Parathyroid adenoma (tissue), 2 donors: ENCODE measurements around the gene INTS15.
"Not testable (repeated sequence)": the region's sequence is repeated elsewhere in the genome, so short reads cannot be mapped to it uniquely, and the experiment has no call there.

Experiments
- H2AFZ ChIP-seq: fragments of 300-600 bp; sonication (generic); one replicate; pipeline ENCODE4 v1.7.0; 2017; ENCODE audit warnings: antibody characterized with exemption, mild to moderate bottlenecking
- H3K27ac ChIP-seq: fragments of 300-600 bp; sonication (generic); one replicate; pipeline ENCODE4 v1.7.0; 2017
- H3K27me3 ChIP-seq: fragments of 300-600 bp; sonication (generic); one replicate; pipeline ENCODE4 v1.7.0; 2017; ENCODE audit warnings: low read length; ENCODE audit not compliant: control insufficient read depth, insufficient read depth
- H3K36me3 ChIP-seq: fragments of 300-600 bp; sonication (generic); one replicate; pipeline ENCODE4 v1.7.0; 2017; ENCODE audit warnings: low read length; ENCODE audit not compliant: control insufficient read depth, insufficient read depth
- H3K4me1 ChIP-seq: fragments of 300-600 bp; sonication (generic); one replicate; pipeline ENCODE4 v1.7.0; 2017; ENCODE audit warnings: control low read depth
- H3K4me2 ChIP-seq: fragments of 300-600 bp; sonication (generic); one replicate; pipeline ENCODE4 v1.7.0; 2017; ENCODE audit warnings: low read length
- H3K4me3 ChIP-seq: fragments of 300-600 bp; sonication (generic); one replicate; pipeline ENCODE4 v1.7.0; 2017; ENCODE audit warnings: low read depth, low read length
- H3K79me2 ChIP-seq: fragments of 300-600 bp; sonication (generic); one replicate; pipeline ENCODE4 v1.7.0; 2017; ENCODE audit warnings: control low read depth
- H3K9ac ChIP-seq: fragments of 300-600 bp; sonication (generic); one replicate; pipeline ENCODE4 v1.7.0; 2017; ENCODE audit warnings: mild to moderate bottlenecking
- H3K9me3 ChIP-seq: fragments of 300-600 bp; sonication (generic); one replicate; pipeline ENCODE4 v1.7.0; 2017; ENCODE audit warnings: low read length; ENCODE audit not compliant: control insufficient read depth
- TF ChIP-seq, protein P1 (sequence below): fragments of 300-600 bp; sonication (generic); IDR thresholded peaks from one replicate; pipeline ENCODE4 v1.7.0; 2017; ENCODE audit warnings: antibody characterized with exemption, mild to moderate bottlenecking
- donor health status: primary hyperparathyroidism.

The INTS15 gene

DNA sequence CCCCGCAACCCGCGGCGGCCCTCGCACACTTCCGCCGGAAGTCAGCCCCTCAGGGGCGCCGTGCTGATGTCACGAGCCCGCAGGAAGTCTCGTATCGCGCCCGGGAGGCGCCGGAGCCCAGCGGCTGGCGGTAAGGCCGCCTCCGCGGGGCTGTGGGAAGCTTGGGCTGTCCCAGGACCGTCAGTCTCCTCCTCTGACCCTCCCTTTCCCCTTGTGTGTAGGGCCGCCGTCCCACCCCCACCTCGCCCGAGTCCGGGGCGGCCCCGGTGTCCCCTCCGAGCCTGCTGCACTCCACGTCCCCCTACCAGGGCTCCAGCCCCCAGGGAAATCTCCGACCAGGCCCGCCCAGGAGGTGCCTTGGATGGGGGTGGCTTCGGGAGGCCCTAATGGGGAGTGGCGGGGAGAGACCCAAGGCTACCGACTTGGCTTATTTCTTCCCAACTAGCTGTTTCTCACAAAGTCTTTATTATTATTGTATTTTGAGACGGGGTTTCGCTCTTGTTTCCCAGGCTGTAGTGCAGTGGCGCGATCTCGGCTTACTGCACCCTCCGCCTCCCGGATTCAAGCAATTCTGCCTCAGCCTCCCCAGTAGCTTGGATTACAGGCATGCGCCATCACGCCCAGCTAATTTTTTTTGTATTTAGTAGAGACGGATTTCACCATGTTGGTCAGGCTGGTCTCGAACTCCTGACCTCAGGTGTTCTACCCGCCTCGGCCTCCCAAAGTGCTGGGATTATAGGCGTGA, 12.3 kb upstream of the INTS15 start, which contains the start of gene ZDHHC4:
TSS of gene ZDHHC4 (plus strand) at position 86 of the 745 bp plus-strand sequence. CDS start 3,108 bp downstream, outside the sequence.
- Histone ChIP-seq H3K9me3 (no peaks in the 10 kb centered on the region), H2AFZ (peak within 1 kb of the TSS; percentile 100), H3K27me3 (no peaks in the 10 kb centered on the region), H3K4me1 (no peaks in the 10 kb centered on the region), H3K4me3 (peak within 1 kb of the TSS; percentile 70), H3K4me2 (peak within 1 kb of the TSS; percentile 76), H3K9ac (peak within 1 kb of the TSS; percentile 87), H3K79me2 (no peaks in the 10 kb centered on the region), H3K36me3 (no peaks in the 10 kb centered on the region), H3K27ac (peak within 1 kb of the TSS; percentile 96)
- TF ChIP-seq, protein P1, sequence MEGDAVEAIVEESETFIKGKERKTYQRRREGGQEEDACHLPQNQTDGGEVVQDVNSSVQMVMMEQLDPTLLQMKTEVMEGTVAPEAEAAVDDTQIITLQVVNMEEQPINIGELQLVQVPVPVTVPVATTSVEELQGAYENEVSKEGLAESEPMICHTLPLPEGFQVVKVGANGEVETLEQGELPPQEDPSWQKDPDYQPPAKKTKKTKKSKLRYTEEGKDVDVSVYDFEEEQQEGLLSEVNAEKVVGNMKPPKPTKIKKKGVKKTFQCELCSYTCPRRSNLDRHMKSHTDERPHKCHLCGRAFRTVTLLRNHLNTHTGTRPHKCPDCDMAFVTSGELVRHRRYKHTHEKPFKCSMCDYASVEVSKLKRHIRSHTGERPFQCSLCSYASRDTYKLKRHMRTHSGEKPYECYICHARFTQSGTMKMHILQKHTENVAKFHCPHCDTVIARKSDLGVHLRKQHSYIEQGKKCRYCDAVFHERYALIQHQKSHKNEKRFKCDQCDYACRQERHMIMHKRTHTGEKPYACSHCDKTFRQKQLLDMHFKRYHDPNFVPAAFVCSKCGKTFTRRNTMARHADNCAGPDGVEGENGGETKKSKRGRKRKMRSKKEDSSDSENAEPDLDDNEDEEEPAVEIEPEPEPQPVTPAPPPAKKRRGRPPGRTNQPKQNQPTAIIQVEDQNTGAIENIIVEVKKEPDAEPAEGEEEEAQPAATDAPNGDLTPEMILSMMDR = no peak

- Histone ChIP-seq H3K4me1 (no peaks in the 10 kb centered on the region), H3K4me2 (peak overlapping the region; percentile 76), H3K36me3 (no peaks in the 10 kb centered on the region), H3K9me3 (no peaks in the 10 kb centered on the region), H3K79me2 (no peaks in the 10 kb centered on the region), H3K27me3 (no peaks in the 10 kb centered on the region), H3K27ac (peak overlapping the region; percentile 96), H2AFZ (peak overlapping the region; percentile 100), H3K4me3 (no peak overlapping the region), H3K9ac (no peak overlapping the region)
- TF ChIP-seq, protein P1 = no peak
Measured at GRCh38 chr7:6578114-6579084, 11.4 kb upstream of the INTS15 start.

- no peaks in the 10 kb centered on the region for H3K4me1 ChIP-seq
- no peaks in the 10 kb centered on the region for H3K9me3 ChIP-seq
- no peak overlapping the region for H3K27ac ChIP-seq
- H3K4me3 ChIP-seq = no peak overlapping the region
- TF ChIP-seq, protein P1 = peak; percentile 11
- no peaks in the 10 kb centered on the region for H3K27me3 ChIP-seq
- H3K36me3 ChIP-seq = no peaks in the 10 kb centered on the region
- no peak overlapping the region for H3K9ac ChIP-seq
- H3K79me2 ChIP-seq = no peaks in the 10 kb centered on the region
- no peak overlapping the region for H3K4me2 ChIP-seq
- H2AFZ ChIP-seq = no peak overlapping the region
Measured at GRCh38 chr7:6579446-6579845, 10.4 kb upstream of the INTS15 start.

DNA sequence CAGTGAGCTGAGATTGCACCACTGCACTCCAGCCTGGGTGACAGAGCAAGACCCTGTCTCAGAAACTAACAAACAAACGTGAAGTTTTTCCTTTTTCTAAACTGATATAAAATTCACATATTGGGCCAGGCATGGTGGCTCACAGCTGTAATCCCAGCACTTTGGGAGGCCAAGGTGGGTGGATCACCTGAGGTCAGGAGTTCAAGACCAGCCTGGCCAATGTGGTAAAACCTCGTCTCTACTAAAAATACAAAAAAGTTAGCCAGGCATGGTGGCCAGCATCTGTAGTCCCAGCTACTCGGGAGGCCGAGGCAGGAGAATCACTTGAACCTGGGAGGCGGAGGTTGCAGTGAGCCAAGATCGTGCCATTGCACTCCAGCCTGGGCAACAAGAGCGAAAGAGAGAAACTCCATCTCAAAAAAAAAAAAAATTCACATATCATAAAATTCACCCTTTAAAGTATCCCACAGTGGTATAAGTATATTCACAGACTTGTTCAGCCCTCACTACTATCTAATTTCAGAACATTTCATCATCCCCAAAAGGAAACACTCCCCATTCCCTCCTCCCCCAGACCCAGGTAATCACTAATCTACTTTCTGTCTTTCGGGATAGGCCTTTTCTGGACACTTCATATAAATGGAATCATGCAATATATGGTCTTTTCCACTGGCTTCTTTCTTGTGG, 3.9 kb upstream of the INTS15 start:
- H3K4me3 ChIP-seq = not testable (repeated sequence)

More for the DNA sequence above, 3.9 kb upstream of the INTS15 start:
- H3K9ac ChIP-seq, H3K9me3 ChIP-seq, H3K36me3 ChIP-seq, H3K79me2 ChIP-seq, H2AFZ ChIP-seq, H3K4me2 ChIP-seq, H3K4me1 ChIP-seq, H3K27ac ChIP-seq, H3K27me3 ChIP-seq: not testable (repeated sequence)
